ENCODE results near the gene TMX3.
A peak's percentile ranks its signal among the peaks of the same experiment; 100 is the strongest.

The TMX3 gene

GRCh38 chr18:68721681-68722583, 7.0 kb upstream of the TMX3 start:
- DNase-seq: no peak
- intact Hi-C loops (cut with DNase I): no loop called here

GRCh38 chr18:68714366-68714711, 569 bp downstream of the TMX3 start:
- DNase-seq: peak in 11 of 42 donors; percentile 9 to 26 (median 17)
- intact Hi-C loops (cut with DNase I): no loop called here

- intact Hi-C loops (cut with DNase I): no loop called here
- no peak for DNase-seq
Measured at GRCh38 chr18:68713796-68714195, 1.1 kb downstream of the TMX3 start.

- intact Hi-C loops (cut with DNase I): no loop called here
- no peak for DNase-seq
Measured at GRCh38 chr18:68713131-68713530, 1.8 kb downstream of the TMX3 start.

GRCh38 chr18:68707646-68708045, 7.3 kb downstream of the TMX3 start:
- DNase-seq: no peak
- intact Hi-C loops (cut with DNase I): no loop called here

- intact Hi-C loops (cut with DNase I): no loop called here
- DNase-seq: no peak
Measured at GRCh38 chr18:68705119-68705518, 9.8 kb downstream of the TMX3 start.

GRCh38 chr18:68703326-68703725, 11.6 kb downstream of the TMX3 start:
- DNase-seq: no peak
- intact Hi-C loops (cut with DNase I): no loop called here

- DNase-seq: no peak
- intact Hi-C loops (cut with DNase I): no loop called here
Measured at GRCh38 chr18:68701353-68701752, 13.6 kb downstream of the TMX3 start.

- intact Hi-C loops (cut with DNase I): no loop called here
- DNase-seq: no peak
Measured at GRCh38 chr18:68699043-68699442, 15.9 kb downstream of the TMX3 start.

- no peak for DNase-seq
- intact Hi-C loops (cut with DNase I): no loop called here
Measured at GRCh38 chr18:68696937-68697336, 18.0 kb downstream of the TMX3 start.

GRCh38 chr18:68694316-68694715, 20.6 kb downstream of the TMX3 start:
- intact Hi-C loops (cut with DNase I): no loop called here
- peak in 14 of 42 donors; percentile 9 to 51 (median 26) for DNase-seq

GRCh38 chr18:68693091-68693815, 21.7 kb downstream of the TMX3 start:
- DNase-seq: no peak
- intact Hi-C loops (cut with DNase I): no loop called here

- DNase-seq: no peak
- intact Hi-C loops (cut with DNase I): no loop called here
Measured at GRCh38 chr18:68679528-68679927, 35.4 kb downstream of the TMX3 start.

- DNase-seq: peak in 7 of 42 donors; percentile 13 to 48 (median 27)
- intact Hi-C loops (cut with DNase I): no loop called here
Measured at GRCh38 chr18:68676913-68677312, 38.0 kb downstream of the TMX3 start.

- no peak for DNase-seq
- intact Hi-C loops (cut with DNase I): loop anchor here (10.0 kb wide), 1 partner anchor 1452 kb away; no protein-coding TSS in a partner anchor
Measured at GRCh38 chr18:68667121-68667520, 47.8 kb downstream of the TMX3 start.

- no peak for DNase-seq
- intact Hi-C loops (cut with DNase I): loop anchor here (10.0 kb wide), 1 partner anchor 1452 kb away; no protein-coding TSS in a partner anchor
Measured at GRCh38 chr18:68666381-68666780, 48.5 kb downstream of the TMX3 start.

GRCh38 chr18:68665628-68666027, 49.3 kb downstream of the TMX3 start:
- DNase-seq: no peak
- intact Hi-C loops (cut with DNase I): loop anchor here (10.0 kb wide), 1 partner anchor 1451 kb away; no protein-coding TSS in a partner anchor

- no peak for DNase-seq
- intact Hi-C loops (cut with DNase I): loop anchor here (10.0 kb wide), 1 partner anchor 1448 kb away; no protein-coding TSS in a partner anchor
Measured at GRCh38 chr18:68662754-68663153, 52.2 kb downstream of the TMX3 start.

GRCh38 chr18:68660354-68661183, 54.3 kb downstream of the TMX3 start:
- intact Hi-C loops (cut with DNase I): loop anchor here (10.0 kb wide), 1 partner anchor 1446 kb away; no protein-coding TSS in a partner anchor
- peak in 3 of 42 donors; percentile 13 to 36 (median 19) for DNase-seq
